Mononuclear cell (primary cell): Measurements from ENCODE around the gene TRIM16. TPM values are rescaled to one million over a fixed set of nuclear protein-coding genes. Genes with fewer than 3 reads are reported as not detected.
"Not testable (repeated sequence)": the region's sequence is repeated elsewhere in the genome, so short reads cannot be mapped to it uniquely, and the experiment has no call there.

Experiments used
- H3K27me3 ChIP-seq: 2 replicates; pipeline ENCODE4 v1.6.0; 2011; ENCODE audit warnings: low read length, control low read depth; ENCODE audit not compliant: insufficient read depth
- H3K4me1 ChIP-seq: 2 replicates; pipeline ENCODE4 v1.5.1; 2011; ENCODE audit warnings: mild to moderate bottlenecking, low read length, control low read depth; ENCODE audit not compliant: insufficient read depth
- H3K4me3 ChIP-seq: 2 replicates; pipeline ENCODE4 v1.5.1; 2011; ENCODE audit warnings: mild to moderate bottlenecking, low read length, moderate library complexity
- H3K9me3 ChIP-seq: 2 replicates; pipeline ENCODE4 v1.5.1; 2011; ENCODE audit warnings: low read depth, mild to moderate bottlenecking, control low read depth, low read length
- total RNA-seq: library from RNA; depleted of rRNA; stranded (reverse); fragments of >200 nt; gene quantifications from one replicate; pipeline ENCODE4 v1.2.3, GENCODE V29; 2012

Gene TRIM16
- total RNA-seq, 1 donor, result 5.5 TPM

DNA sequence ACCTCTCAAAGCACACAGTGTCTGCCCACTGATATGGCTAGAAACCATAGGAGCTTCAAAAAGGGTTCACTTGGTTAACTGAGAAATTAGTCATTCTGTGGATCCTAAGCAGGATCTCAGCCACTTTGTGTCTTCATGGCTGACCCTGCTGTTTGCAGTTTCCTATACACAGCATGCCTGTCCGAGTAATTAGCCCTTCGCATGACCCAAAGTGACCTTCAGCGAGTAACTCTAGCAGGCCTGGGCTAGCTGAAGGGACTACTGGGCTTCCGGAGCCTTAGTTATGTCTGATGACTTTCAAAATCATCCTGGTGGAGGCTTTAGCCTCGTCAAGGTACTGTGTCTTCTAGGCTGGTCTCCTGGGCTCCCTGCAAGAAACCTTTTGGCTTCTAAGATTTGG lies 35.7 kb downstream of the TRIM16 start:
- Histone ChIP-seq H3K27me3 (no peaks in the 10 kb centered on the region), H3K4me3 (no peak overlapping the region), H3K4me1 (peaks cover 23% of the 10 kb centered on the region), H3K9me3 (no peaks in the 10 kb centered on the region)

GRCh38 chr17:15645942-15646312 lies 38.2 kb downstream of the TRIM16 start:
- H3K4me3 ChIP-seq, H3K9me3 ChIP-seq, H3K27me3 ChIP-seq: not testable (repeated sequence)
- H3K4me1 ChIP-seq, result peaks cover 13% of the 10 kb centered on the region

DNA sequence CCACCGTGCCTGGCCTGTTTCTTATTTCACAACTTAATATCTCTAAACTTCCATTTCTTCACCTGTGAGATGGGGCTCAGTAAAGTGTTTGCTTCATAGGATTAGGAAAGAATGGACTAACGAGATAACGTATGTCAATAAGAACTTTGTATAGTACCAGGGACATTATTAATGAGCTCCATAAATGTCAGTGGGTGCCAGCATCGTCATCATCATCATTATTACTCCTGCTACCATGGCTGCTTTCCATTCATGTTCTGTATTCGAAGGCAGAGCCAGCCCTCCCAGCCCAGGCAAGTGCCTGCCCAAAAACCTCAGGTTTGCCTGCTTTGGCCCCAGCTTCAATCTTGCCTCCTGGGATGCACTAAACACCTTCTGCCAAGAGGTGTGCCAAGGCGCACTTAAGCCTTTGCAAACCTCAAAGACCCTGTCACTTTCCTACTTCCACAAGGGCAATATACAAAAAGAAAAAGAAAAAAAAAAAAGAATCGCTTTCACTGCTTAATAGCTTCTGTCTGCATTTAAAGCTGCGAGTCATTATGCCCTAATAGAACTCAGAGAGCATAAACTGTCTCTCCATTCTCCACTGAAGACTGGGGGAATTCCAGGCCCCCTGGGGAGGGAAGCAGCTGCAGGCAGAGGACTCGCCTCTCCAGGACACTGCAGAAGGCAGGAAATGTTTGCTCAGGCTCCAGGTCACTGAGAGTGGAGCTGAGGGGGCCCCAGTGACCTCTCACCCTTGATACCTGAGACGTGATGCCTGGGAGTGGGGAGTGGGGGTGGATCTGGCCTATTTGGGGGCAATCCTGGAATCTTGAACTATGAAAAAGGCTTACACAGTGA lies 38.8 kb downstream of the TRIM16 start:
- not testable (repeated sequence) for H3K4me1 ChIP-seq, H3K9me3 ChIP-seq, H3K27me3 ChIP-seq, H3K4me3 ChIP-seq

- H3K4me1 ChIP-seq, H3K4me3 ChIP-seq, H3K9me3 ChIP-seq, H3K27me3 ChIP-seq: not testable (repeated sequence)
Observed at GRCh38 chr17:15642505-15643251, 41.4 kb downstream of the TRIM16 start.

- H3K4me1 ChIP-seq, H3K4me3 ChIP-seq, H3K9me3 ChIP-seq, H3K27me3 ChIP-seq: not testable (repeated sequence)
Observed at GRCh38 chr17:15642014-15642413, 42.1 kb downstream of the TRIM16 start.

GRCh38 chr17:15630930-15631453 lies 53.1 kb downstream of the TRIM16 start:
- not testable (repeated sequence) for H3K9me3 ChIP-seq, H3K4me1 ChIP-seq, H3K4me3 ChIP-seq, H3K27me3 ChIP-seq

DNA sequence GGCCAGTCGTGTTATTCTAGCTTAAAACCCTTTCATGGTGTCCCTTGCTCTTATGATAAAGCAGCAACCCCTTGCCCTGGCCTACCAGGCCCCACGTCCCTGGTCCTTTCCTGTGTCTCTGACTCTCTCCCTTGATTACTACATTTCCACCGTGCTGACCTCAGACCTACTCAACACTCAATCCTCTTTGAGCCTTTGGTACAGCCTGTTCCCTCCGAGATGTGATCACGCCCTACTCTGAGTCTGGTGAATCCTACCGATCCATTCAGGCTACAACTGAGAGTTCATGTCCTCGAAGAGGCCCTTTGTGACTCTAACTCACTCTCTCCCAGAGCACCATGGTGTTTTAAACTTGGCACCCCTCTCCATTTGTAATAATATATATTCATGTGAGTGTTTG lies 54.1 kb downstream of the TRIM16 start:
- not testable (repeated sequence) for H3K4me3 ChIP-seq, H3K27me3 ChIP-seq, H3K9me3 ChIP-seq, H3K4me1 ChIP-seq

DNA sequence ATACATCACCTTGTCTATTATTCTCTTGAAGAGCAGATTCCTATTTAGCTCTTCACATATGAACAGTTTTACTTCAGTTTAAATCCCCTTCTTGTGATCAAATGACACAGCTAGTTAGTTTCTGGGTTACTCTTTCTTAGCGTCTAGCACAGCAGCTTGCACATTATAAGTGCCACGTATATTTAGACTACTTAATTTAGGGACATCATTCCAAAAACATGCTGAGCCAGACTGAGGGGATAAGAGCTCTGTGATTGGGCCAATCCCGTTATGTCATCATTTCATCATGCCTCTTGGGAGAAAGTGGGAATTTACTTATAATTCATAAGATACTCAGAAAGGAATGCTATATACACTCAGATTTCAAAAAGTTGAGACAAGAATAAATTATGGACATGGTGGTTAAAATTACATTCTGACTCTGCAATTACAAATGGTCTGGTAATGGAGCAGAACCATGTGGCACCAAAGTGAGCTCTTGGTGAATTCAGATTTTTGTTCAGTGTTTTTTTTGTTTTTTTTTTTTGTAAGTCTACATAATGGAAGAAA lies 60.4 kb downstream of the TRIM16 start:
- H3K27me3 ChIP-seq, H3K4me3 ChIP-seq, H3K9me3 ChIP-seq, H3K4me1 ChIP-seq: not testable (repeated sequence)

DNA sequence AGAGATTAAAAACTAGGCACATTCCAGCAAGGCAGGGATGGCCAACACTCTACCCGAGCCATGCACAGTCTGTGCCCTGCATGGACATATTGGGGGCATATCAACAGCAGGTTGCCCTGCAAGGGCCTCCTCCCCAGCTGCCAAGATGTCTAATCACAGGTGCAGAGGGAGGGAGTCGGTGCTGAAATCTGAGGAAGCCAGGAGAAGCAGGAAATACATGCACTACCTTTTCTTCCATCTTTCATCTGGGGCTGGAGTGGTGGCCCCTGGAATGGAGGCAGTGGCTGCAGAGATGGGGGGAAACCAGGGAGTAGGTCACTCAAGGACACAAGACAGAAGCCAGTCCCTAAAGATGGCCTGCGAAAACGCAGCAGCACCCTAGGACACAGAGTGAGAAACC lies 60.9 kb downstream of the TRIM16 start:
- not testable (repeated sequence) for H3K4me3 ChIP-seq, H3K27me3 ChIP-seq, H3K9me3 ChIP-seq, H3K4me1 ChIP-seq

DNA sequence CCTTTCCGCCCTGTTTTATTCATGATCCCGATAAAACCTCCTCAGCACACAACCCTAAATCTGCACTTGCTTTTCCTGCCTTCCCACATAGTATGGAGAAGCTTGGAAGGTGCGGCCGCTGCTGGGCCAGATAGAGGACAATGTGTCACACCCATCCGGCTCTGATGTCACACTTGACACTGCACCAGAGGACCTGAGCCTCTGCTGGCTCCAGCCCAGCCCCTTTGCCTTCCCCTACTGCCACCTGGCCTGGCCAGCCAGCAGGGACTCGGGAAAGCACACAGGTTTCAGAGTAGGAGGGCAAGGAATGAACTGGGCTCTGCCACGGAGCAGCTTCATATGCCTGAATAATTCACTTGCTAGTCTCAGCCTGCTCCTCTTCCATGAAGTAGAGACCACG lies 62.0 kb downstream of the TRIM16 start:
- not testable (repeated sequence) for H3K9me3 ChIP-seq, H3K27me3 ChIP-seq, H3K4me3 ChIP-seq, H3K4me1 ChIP-seq

DNA sequence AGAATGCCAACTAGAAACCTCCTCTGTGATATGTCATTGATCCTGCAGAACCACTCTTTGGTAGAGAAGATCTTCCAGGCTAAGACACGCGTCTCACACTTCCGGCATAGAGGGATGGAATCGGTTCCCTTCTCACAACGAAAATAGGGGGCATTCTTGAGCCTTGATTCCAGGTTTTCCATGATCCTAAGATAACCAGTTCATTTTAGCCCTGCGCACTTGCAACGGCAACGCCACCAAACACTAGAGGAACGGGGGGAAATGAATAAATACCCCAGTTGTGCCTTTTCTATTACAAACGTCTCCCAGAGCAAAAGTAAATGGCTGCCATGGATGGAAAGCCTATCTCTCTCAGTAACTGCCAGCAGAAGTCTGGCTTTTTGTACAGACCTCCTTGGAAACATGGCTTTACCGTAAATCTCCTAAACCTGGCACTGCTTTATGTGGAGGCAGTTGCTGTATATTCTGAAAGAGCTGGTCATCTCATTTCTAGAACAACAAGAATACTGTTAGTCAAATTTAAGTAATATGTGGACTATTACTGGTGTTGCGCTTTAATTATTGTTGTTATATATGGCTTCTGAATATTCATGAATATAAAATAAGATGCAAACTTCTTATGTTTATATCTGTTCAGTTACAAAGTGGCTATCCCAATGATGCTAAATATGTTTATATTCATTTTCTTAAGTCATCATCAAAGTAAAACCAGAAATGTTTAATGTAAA lies 64.6 kb downstream of the TRIM16 start, which contains the start of gene FBXW10B:
Gene FBXW10B, minus strand, starts transcription at position 374 of the 728 bp plus-strand sequence. Its CDS starts 192 bp downstream, at position 182.
- H3K4me3 ChIP-seq, H3K4me1 ChIP-seq, H3K9me3 ChIP-seq, H3K27me3 ChIP-seq: not testable (repeated sequence)

- not testable (repeated sequence) for H3K27me3 ChIP-seq, H3K4me1 ChIP-seq, H3K4me3 ChIP-seq
Observed at GRCh38 chr17:15616828-15617227, 67.3 kb downstream of the TRIM16 start.

DNA sequence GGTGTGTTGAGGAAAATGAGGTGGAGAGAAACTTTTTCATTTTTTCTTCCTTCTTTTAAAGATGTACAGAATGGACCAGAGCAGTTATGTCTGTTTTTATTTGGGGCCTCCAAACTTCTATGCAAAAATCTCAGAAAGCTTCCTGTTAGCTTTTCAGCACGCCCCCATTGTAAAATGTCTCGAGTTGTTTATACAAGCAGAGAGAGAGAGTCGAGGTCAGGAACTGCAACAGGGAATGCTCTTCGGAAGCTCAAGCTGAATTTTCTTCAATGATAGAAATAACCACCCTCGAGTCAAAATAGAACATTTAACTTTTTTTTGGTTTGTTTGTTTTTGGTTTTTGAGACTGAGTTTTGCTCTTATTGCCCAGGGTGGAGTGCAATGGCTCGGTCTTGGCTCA lies 68.3 kb downstream of the TRIM16 start:
- H3K4me3 ChIP-seq, H3K9me3 ChIP-seq: not testable (repeated sequence)

More at GRCh38 chr17:15616828-15617227, 67.3 kb downstream of the TRIM16 start:
- H3K9me3 ChIP-seq, result not testable (repeated sequence)

DNA sequence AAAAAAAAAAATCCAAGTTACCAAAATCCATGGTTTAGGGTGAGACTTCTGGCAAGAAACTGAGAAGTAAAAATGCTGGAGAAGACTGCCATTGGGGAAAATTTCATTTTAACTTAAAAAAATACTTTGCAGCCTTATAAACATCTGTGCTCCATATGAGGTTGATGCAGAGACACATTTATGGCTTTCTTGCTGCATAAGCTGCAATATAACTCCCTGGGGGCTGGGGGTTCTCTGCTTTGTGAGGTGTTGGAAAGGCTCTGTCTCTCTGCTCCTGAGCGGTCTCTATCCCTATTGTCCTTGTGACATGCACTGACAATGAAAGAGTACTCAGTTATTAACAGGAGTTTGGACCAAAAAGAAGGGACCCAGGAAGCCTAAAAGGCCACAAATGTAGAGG lies 71.0 kb downstream of the TRIM16 start:
- not testable (repeated sequence) for H3K4me3 ChIP-seq, H3K9me3 ChIP-seq, H3K27me3 ChIP-seq, H3K4me1 ChIP-seq

More for the DNA sequence above, 68.3 kb downstream of the TRIM16 start:
- not testable (repeated sequence) for H3K27me3 ChIP-seq, H3K4me1 ChIP-seq

DNA sequence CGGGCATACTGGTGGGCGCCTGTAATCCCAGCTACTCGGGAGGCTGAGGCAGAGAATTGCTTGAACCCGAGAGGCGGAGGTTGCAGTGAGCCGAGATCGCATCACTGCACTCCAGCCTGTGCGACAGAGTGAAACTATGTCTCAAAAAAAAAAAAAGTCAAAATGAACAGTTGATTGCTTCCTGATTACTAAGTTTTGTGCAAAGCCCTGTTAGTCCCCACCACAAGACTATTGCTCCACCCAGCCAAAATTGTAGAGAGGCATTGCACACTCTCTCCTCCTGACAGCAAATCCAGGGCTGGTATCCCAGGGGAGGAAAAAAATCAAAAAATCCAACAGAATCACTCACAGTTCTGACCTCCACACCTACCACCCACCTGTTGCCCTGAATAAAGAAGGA lies 91.2 kb downstream of the TRIM16 start:
- not testable (repeated sequence) for H3K4me3 ChIP-seq, H3K27me3 ChIP-seq, H3K9me3 ChIP-seq, H3K4me1 ChIP-seq
